AG04450 (cell line): Measurements from ENCODE around the gene COL27A1. TPM values are rescaled to one million over a fixed set of nuclear protein-coding genes. Genes with fewer than 3 reads are reported as not detected.

Experiments
- CTCF ChIA-PET: fragments of 300-600, 350-600 bp; formaldehyde crosslinking; extraction: SDS; loops from one replicate; lab custom pipeline; 2022; ENCODE audit warnings: antibody characterized with exemption, inconsistent platforms; lab: Charles Lee
- POLR2A ChIA-PET: fragments of 350-600 bp; formaldehyde crosslinking; extraction: SDS; loops from one replicate; lab custom pipeline; 2021; ENCODE audit warnings: antibody characterized with exemption, inconsistent platforms; lab: Yijun Ruan, JAX
- DNase-seq: peaks from one replicate; pipeline ENCODE4 v3.0.0-alpha.2; 2011; ENCODE audit warnings: low read depth, low spot score
- H3K27ac ChIP-seq: one replicate; pipeline ENCODE4 v1.5.1; 2012; ENCODE audit warnings: low read depth, low read length, control low read depth
- H3K27me3 ChIP-seq: one replicate; pipeline ENCODE4 v1.6.0; 2012; ENCODE audit warnings: low read length; ENCODE audit not compliant: control insufficient read depth, insufficient read depth
- H3K4me3 ChIP-seq: 2 replicates; pipeline ENCODE4 v1.5.1; 2011; ENCODE audit warnings: mild to moderate bottlenecking, low read depth, low read length, control low read depth
- H3K9me3 ChIP-seq: 2 replicates; pipeline ENCODE4 v1.5.1; 2012; ENCODE audit warnings: low read length; ENCODE audit not compliant: control insufficient read depth, insufficient read depth
- CTCF ChIP-seq: IDR thresholded peaks from 2 replicates; pipeline ENCODE4 v1.5.1; 2011; ENCODE audit warnings: low read depth, low read length, control low read depth, inconsistent platforms
- polyA plus RNA-seq: library from polyadenylated mRNA; depleted of rRNA; stranded (reverse); fragments of >200 nt; gene quantifications from 2 replicates; pipeline ENCODE4 v1.2.3, GENCODE V29; 2011

Gene COL27A1
- polyA plus RNA-seq, 1 experiment, result 8.5 TPM

DNA sequence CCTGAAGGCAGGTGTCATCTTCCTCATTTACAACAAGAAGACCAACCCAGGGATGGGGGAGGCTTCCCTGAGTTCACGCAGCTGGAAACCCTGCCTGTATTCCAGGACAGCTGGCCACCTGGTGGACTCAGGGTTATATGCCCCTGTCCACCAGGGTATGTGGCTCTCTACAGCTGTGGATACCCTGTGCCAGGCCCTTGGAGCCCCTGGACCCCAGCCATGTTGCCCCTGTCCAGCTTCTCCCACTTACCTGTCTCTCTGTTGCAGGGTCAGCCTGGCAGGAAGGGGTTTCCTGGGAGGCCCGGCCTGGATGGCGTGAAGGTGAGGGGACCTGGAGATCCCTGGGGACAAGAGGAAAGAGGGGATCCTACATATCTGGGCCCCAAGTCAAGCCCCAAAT is 87.9 kb downstream of the COL27A1 start:
- no peak for TF ChIP-seq CTCF
- ChIA-PET CTCF (interaction anchor here (1.0 kb wide), 1 partner anchor 88 kb away, joined by 5 read pairs; the partner anchor contains the start of gene COL27A1), POLR2A (no interaction called here)
- no peaks in the 10 kb centered on the region for H3K9me3 ChIP-seq
- H3K27me3 ChIP-seq, result no peaks in the 10 kb centered on the region
- H3K27ac ChIP-seq, result no peak overlapping the region
- no peak overlapping the region for H3K4me3 ChIP-seq
- DNase-seq, result no peak

- H3K9me3 ChIP-seq, result no peaks in the 10 kb centered on the region
- ChIA-PET CTCF (interaction anchor here (0.7 kb wide), 1 partner anchor 502 kb away, joined by 4 read pairs; no protein-coding TSS in a partner anchor), POLR2A (no interaction called here)
- no peak overlapping the region for H3K4me3 ChIP-seq
- no peak overlapping the region for H3K27ac ChIP-seq
- no peak for TF ChIP-seq CTCF
- DNase-seq, result no peak
- H3K27me3 ChIP-seq, result no peaks in the 10 kb centered on the region
Measured at GRCh38 chr9:114244570-114244969, 89.2 kb downstream of the COL27A1 start.

DNA sequence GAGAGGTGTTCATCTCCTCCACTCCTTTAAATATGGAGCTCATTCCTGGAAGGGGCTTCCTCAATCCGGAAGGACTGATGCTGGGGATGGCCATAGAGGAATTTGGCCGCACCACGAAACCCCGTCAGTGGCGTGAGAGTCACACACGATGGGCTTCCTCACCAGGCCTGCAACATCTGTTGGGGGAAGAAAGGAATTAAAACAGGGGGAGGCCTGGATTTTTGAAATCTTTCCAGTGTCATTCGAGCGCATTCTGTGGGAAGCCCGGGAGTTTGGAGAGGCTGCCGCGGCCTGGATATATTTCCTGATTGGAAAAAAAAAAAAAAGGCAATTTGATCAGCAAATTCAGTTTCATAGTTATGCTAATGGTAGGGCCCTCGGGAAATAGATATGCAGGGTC is 91.2 kb downstream of the COL27A1 start:
- no peak overlapping the region for H3K4me3 ChIP-seq
- TF ChIP-seq CTCF, result no peak
- no peaks in the 10 kb centered on the region for H3K27me3 ChIP-seq
- H3K9me3 ChIP-seq, result no peaks in the 10 kb centered on the region
- CTCF ChIA-PET, result interaction anchor here (0.8 kb wide), 1 partner anchor 44 kb away, joined by 3 read pairs; no protein-coding TSS in a partner anchor
- no peak for DNase-seq
- POLR2A ChIA-PET, result no interaction called here
- no peak overlapping the region for H3K27ac ChIP-seq

DNA sequence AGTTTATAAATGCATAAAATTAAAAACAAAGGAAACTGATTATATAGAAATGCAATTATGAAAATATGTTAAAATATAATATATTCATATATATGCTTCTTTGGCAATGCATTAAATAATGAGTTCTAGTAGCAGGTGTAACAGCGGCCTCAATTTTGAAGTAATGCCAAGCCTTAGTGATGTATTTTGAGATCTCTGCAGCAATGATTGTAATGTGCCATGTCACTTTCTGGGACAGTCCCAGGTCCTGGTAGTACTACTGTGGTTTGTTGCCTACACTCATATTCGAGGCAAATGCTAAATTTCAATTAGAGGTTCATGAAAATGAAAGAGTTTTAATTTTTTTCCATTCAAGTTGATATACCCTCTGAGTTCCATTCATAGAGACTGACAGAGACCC is 91.7 kb downstream of the COL27A1 start:
- H3K4me3 ChIP-seq, result no peak overlapping the region
- CTCF ChIA-PET, result interaction anchor here (1.0 kb wide), 1 partner anchor 92 kb away, joined by 3 read pairs; no protein-coding TSS in a partner anchor
- H3K9me3 ChIP-seq, result no peaks in the 10 kb centered on the region
- POLR2A ChIA-PET, result no interaction called here
- no peak overlapping the region for H3K27ac ChIP-seq
- no peak for TF ChIP-seq CTCF
- H3K27me3 ChIP-seq, result no peaks in the 10 kb centered on the region
- DNase-seq, result no peak

DNA sequence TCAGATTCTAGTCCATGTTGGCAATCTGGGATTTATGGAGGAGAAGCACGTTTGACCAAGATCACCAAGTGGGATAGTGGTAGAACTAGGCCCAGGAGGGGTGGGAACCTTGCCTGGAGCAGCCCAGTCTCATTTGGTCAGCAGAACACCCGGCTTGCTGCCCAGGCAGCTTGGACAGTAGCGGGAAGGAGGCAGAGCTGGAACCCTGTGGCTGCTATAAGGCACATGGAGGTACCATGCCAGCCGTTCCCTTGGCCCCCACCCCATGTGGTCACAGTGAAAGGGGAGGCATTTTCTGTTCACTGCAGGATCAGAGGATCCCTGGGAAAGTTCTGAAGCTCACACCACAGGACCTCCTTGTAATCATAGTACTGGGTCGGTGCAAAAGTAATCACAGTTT is 92.2 kb downstream of the COL27A1 start:
- no peak for DNase-seq
- Histone ChIP-seq H3K9me3 (no peaks in the 10 kb centered on the region), H3K27me3 (no peaks in the 10 kb centered on the region), H3K4me3 (no peak overlapping the region), H3K27ac (no peak overlapping the region)
- no peak for TF ChIP-seq CTCF
- ChIA-PET POLR2A (no interaction called here), CTCF (interaction anchor here (1.0 kb wide), 1 partner anchor 93 kb away, joined by 3 read pairs; no protein-coding TSS in a partner anchor)
